Smooth muscle cell (in vitro differentiated cells): Measurements from ENCODE around the gene PKMYT1. TPM values are rescaled to one million over a fixed set of nuclear protein-coding genes. Genes with fewer than 3 reads are reported as not detected.

Experiments
- DNase-seq: peaks from one replicate; lab custom pipeline; 2025; ENCODE audit not compliant: unreplicated experiment; lab: John Stamatoyannopoulos, UW
- H2AFZ ChIP-seq: fragments of 200-600 bp; sonication (generic); 2 replicates; pipeline ENCODE4 v1.6.0; 2016; ENCODE audit warnings: antibody characterized with exemption, low read depth, mild to moderate bottlenecking
- H3F3A ChIP-seq: fragments of 200-600 bp; sonication (generic); 2 replicates; pipeline ENCODE4 v1.6.0; 2017; ENCODE audit warnings: antibody characterized with exemption, low read depth
- H3K27ac ChIP-seq: fragments of 200-600 bp; sonication (generic); 2 replicates; pipeline ENCODE4 v1.5.1; 2016; ENCODE audit warnings: low read depth, mild to moderate bottlenecking
- H3K27me3 ChIP-seq: fragments of 200-600 bp; sonication (generic); 2 replicates; pipeline ENCODE4 v1.6.1; 2016; ENCODE audit warnings: low read depth, mild to moderate bottlenecking
- H3K36me3 ChIP-seq: fragments of 200-600 bp; sonication (generic); 2 replicates; pipeline ENCODE4 v1.5.1; 2016; ENCODE audit warnings: low read depth
- H3K4me1 ChIP-seq: fragments of 200-600 bp; sonication (generic); 2 replicates; pipeline ENCODE4 v1.5.1; 2016; ENCODE audit warnings: low read depth
- H3K4me2 ChIP-seq: fragments of 200-600 bp; sonication (generic); 2 replicates; pipeline ENCODE4 v1.6.0; 2016; ENCODE audit warnings: mild to moderate bottlenecking
- H3K4me3 ChIP-seq: fragments of 200-600 bp; sonication (generic); 2 replicates; pipeline ENCODE4 v1.5.1; 2016; ENCODE audit warnings: mild to moderate bottlenecking
- H3K79me2 ChIP-seq: fragments of 200-600 bp; sonication (generic); 2 replicates; pipeline ENCODE4 v1.6.0; 2016; ENCODE audit warnings: low read depth, mild to moderate bottlenecking
- H3K9ac ChIP-seq: fragments of 200-600 bp; sonication (generic); 2 replicates; pipeline ENCODE4 v1.6.0; 2016; ENCODE audit warnings: low read depth
- H3K9me3 ChIP-seq: fragments of 200-600 bp; sonication (generic); replicated peaks from 2 replicates; pipeline ENCODE4 v1.5.1; 2016; ENCODE audit warnings: low read depth
- H4K20me1 ChIP-seq: fragments of 200-600 bp; sonication (generic); 2 replicates; pipeline ENCODE4 v1.6.0; 2016; ENCODE audit warnings: low read depth
- WGBS: methylation state at CpG from one replicate; pipeline ENCODE4 v1.1.7; 2016; ENCODE audit warnings: low lambda C conversion rate; 5-methylcytosine and 5-hydroxymethylcytosine counted together
- polyA plus RNA-seq: library from polyadenylated mRNA; unstranded; fragments of >200 nt; fragmentation: Nextera tagmentation; extraction: Ambion mirVana; gene quantifications from 2 replicates; pipeline ENCODE4 v1.2.1, GENCODE V29; 2016
- total RNA-seq: library from RNA; depleted of rRNA; stranded (reverse); fragments of >200 nt; gene quantifications from 2 replicates; pipeline ENCODE4 v1.2.3, GENCODE V29; 2014
- TF ChIP-seq, protein P1 (sequence below): fragments of 200-600 bp; sonication (generic); IDR thresholded peaks from 2 replicates; pipeline ENCODE4 v1.5.1; 2017; ENCODE audit warnings: borderline replicate concordance, mild to moderate bottlenecking, antibody characterized with exemption; ENCODE audit not compliant: insufficient read depth, poor library complexity, severe bottlenecking

PKMYT1 gene
- total and polyA plus RNA-seq, 2 experiments from 2014 or later = 13.8 to 32.6 TPM

DNA sequence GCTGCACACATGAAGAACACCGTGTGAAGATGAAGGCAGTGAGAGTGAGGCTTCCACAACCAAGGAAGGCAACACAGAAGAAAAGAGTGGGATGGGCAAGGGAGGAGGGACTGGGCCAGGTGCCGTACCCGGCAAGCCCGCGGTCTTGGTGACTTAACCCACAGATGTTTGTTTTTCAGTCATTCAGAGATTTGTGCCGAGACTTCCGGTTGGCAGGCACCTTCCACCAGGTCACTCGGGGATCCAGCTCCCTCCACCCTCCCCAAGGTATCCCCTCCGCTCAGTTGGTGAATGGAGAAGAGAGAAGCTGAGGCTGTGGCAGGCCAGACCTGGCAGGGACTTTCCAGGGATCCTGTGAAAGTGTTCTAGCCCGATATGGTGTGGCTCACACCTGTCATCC is 21.0 kb downstream of the PKMYT1 start:
- Histone ChIP-seq H4K20me1 (no peaks in the 10 kb centered on the region), H3K9me3 (no peaks in the 10 kb centered on the region), H3K4me2 (no peak overlapping the region), H3F3A (no peaks in the 10 kb centered on the region), H3K27me3 (peaks cover 19% of the 10 kb centered on the region), H2AFZ (no peak overlapping the region), H3K27ac (no peak overlapping the region), H3K36me3 (no peaks in the 10 kb centered on the region), H3K4me3 (no peak overlapping the region), H3K9ac (no peak overlapping the region), H3K79me2 (no peaks in the 10 kb centered on the region), H3K4me1 (peaks cover 13% of the 10 kb centered on the region)
- TF ChIP-seq, protein P1, sequence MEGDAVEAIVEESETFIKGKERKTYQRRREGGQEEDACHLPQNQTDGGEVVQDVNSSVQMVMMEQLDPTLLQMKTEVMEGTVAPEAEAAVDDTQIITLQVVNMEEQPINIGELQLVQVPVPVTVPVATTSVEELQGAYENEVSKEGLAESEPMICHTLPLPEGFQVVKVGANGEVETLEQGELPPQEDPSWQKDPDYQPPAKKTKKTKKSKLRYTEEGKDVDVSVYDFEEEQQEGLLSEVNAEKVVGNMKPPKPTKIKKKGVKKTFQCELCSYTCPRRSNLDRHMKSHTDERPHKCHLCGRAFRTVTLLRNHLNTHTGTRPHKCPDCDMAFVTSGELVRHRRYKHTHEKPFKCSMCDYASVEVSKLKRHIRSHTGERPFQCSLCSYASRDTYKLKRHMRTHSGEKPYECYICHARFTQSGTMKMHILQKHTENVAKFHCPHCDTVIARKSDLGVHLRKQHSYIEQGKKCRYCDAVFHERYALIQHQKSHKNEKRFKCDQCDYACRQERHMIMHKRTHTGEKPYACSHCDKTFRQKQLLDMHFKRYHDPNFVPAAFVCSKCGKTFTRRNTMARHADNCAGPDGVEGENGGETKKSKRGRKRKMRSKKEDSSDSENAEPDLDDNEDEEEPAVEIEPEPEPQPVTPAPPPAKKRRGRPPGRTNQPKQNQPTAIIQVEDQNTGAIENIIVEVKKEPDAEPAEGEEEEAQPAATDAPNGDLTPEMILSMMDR = no peak
- 85% methylated on average over 10 of the region's 10 CpGs for WGBS
- DNase-seq = no peak

DNA sequence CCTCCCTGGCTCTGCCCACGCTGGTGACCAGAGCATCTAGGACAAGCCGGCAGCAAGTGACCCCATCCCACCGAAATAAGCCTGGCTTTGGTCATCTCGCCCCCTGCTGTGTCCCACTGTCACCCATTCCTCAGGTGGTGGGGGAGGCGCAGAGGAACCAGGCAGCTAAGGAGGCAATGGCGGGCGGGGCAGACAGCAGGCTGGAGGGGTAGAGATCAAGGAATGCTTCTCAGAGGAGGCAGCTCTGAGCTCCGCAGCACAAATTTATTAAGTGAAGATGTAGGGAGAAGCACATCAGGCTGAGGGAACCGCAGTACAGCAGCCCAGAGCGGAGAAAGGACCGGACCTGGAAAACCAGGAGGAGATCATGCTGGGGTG is 23.7 kb downstream of the PKMYT1 start:
- no peaks in the 10 kb centered on the region for H3K36me3 ChIP-seq
- DNase-seq = no peak
- no peaks in the 10 kb centered on the region for H3K9me3 ChIP-seq
- H2AFZ ChIP-seq = no peak overlapping the region
- H3K9ac ChIP-seq = no peak overlapping the region
- no peaks in the 10 kb centered on the region for H3F3A ChIP-seq
- no peaks in the 10 kb centered on the region for H3K79me2 ChIP-seq
- H4K20me1 ChIP-seq = no peaks in the 10 kb centered on the region
- H3K27ac ChIP-seq = no peak overlapping the region
- H3K27me3 ChIP-seq = no peaks in the 10 kb centered on the region
- TF ChIP-seq, protein P1 = no peak
- no peak overlapping the region for H3K4me3 ChIP-seq
- H3K4me2 ChIP-seq = no peak overlapping the region
- 89% methylated on average over 11 of the region's 11 CpGs for WGBS
- no peaks in the 10 kb centered on the region for H3K4me1 ChIP-seq

DNA sequence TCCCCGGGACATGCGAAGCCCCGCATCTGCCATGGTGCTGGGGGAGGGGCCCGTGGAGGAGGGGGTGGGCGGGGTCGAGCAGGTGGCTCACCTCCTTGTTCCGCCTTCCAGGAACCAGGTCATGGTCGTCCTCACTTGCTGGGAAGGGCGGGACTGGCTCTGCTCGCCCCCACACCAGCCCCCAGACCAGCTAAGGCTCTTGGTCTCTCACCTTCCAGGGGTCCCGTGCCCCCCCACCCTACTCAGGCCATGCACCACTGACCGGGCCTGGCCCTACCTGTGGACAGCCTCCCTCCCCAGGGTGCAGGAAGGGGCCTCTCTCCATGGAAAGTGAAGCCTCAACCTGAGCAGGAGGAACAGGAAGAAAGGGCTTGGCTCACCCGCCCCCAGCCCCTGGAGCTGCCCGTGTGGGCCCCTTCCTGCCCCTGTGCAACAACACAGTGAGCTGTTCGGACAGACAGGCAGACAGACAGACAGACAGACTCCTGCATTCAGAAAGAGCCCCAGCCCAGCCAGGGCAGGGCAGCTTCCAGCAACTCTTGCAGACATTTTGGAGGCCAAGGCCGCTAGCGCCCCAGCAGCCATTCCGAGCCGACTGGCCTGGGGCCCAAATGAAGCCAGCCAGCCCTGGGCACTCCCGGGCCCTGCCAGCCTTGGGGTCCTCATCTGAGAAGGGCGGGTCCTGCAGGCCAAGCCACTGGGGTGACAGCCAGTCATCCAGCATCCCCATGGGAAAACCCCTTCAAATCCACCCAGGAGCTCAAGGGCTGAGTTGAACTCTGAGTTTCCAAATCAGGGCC is 24.3 kb downstream of the PKMYT1 start:
- H3K9ac ChIP-seq = no peak overlapping the region
- WGBS = 91% methylated on average over 11 of the region's 21 CpGs
- TF ChIP-seq, protein P1 = no peak
- H3K27me3 ChIP-seq = no peaks in the 10 kb centered on the region
- no peaks in the 10 kb centered on the region for H4K20me1 ChIP-seq
- H3K36me3 ChIP-seq = no peaks in the 10 kb centered on the region
- H3K27ac ChIP-seq = no peak overlapping the region
- H3K4me2 ChIP-seq = no peak overlapping the region
- DNase-seq = no peak
- no peaks in the 10 kb centered on the region for H3K4me1 ChIP-seq
- no peak overlapping the region for H3K4me3 ChIP-seq
- H3K9me3 ChIP-seq = no peaks in the 10 kb centered on the region
- no peaks in the 10 kb centered on the region for H3K79me2 ChIP-seq
- no peak overlapping the region for H2AFZ ChIP-seq
- H3F3A ChIP-seq = no peaks in the 10 kb centered on the region

DNA sequence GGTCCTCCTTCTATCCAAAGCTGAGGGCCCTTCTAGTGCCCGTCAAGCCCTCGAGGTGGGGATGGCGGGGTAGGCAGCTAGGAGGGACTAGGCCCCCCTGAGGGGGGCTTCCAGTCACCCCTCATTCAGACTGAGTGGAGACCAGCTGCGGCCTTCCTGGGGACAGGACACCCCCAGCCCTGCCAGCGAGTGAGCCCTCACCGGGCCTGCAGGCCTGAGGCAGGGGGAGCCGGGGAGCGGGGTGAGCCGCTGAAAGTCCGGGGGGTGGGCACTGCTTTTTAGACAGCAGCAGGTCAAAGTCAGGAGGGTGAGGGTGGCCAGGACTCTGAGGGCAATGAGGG is 24.8 kb downstream of the PKMYT1 start:
- DNase-seq = no peak
- Histone ChIP-seq H3K4me3 (no peak overlapping the region), H3K9ac (no peak overlapping the region), H3K4me1 (no peaks in the 10 kb centered on the region), H3K79me2 (no peaks in the 10 kb centered on the region), H3K27ac (no peak overlapping the region), H3K9me3 (no peaks in the 10 kb centered on the region), H2AFZ (no peak overlapping the region), H4K20me1 (no peaks in the 10 kb centered on the region), H3F3A (no peaks in the 10 kb centered on the region), H3K4me2 (no peak overlapping the region), H3K36me3 (no peaks in the 10 kb centered on the region), H3K27me3 (no peaks in the 10 kb centered on the region)
- WGBS = 90% methylated on average over 7 of the region's 10 CpGs
- TF ChIP-seq, protein P1 = no peak
